Neural cell (in vitro differentiated cells): ENCODE results near the gene NOL3. TPM values are rescaled to one million over a fixed set of nuclear protein-coding genes. Genes with fewer than 3 reads are reported as not detected.

Experiments used
- H2AFZ ChIP-seq: fragments of 200-600, 300-800 bp; sonication (generic), shearing (Covaris generic); 2 replicates; pipeline ENCODE4 v1.6.0; 2014; ENCODE audit warnings: low read depth, mild to moderate bottlenecking, antibody characterized with exemption, low read length, moderate library complexity
- H3F3A ChIP-seq: fragments of 200-600 bp; shearing (Covaris generic); 2 replicates; pipeline ENCODE4 v1.6.1; 2016; ENCODE audit warnings: mild to moderate bottlenecking, moderate library complexity, mixed read lengths, antibody characterized with exemption, low read length; ENCODE audit not compliant: insufficient read depth, poor library complexity, severe bottlenecking
- H3K27ac ChIP-seq: fragments of 200-600, 300-800 bp; sonication (generic), shearing (Covaris generic); 2 replicates; pipeline ENCODE4 v1.5.1; 2014; ENCODE audit warnings: mild to moderate bottlenecking, low read length, moderate library complexity
- H3K27me3 ChIP-seq: fragments of 300-800, 200-600 bp; sonication (generic), shearing (Covaris generic); 2 replicates; pipeline ENCODE4 v1.6.0; 2014; ENCODE audit warnings: mild to moderate bottlenecking, low read depth, low read length, moderate library complexity; ENCODE audit not compliant: insufficient read depth
- H3K36me3 ChIP-seq: fragments of 300-800, 200-600 bp; sonication (generic), shearing (Covaris generic); 2 replicates; pipeline ENCODE4 v1.5.1; 2014; ENCODE audit warnings: mild to moderate bottlenecking, antibody characterized with exemption, low read length, moderate library complexity; ENCODE audit not compliant: insufficient read depth
- H3K4me2 ChIP-seq: fragments of 300-800, 200-600 bp; sonication (generic), shearing (Covaris generic); 2 replicates; pipeline ENCODE4 v1.6.0; 2014; ENCODE audit warnings: mild to moderate bottlenecking, low read length
- H3K4me3 ChIP-seq: fragments of 300-800, 200-600 bp; sonication (generic), shearing (Covaris generic); 2 replicates; pipeline ENCODE4 v1.5.1; 2014; ENCODE audit warnings: mild to moderate bottlenecking, low read length, moderate library complexity
- H3K79me2 ChIP-seq: fragments of 200-600 bp; shearing (Covaris generic); replicated peaks from 2 replicates; pipeline ENCODE4 v1.6.0; 2014; ENCODE audit warnings: mild to moderate bottlenecking, low read length, moderate library complexity; ENCODE audit not compliant: insufficient read depth
- H3K9ac ChIP-seq: fragments of 300-800, 200-600 bp; sonication (generic), shearing (Covaris generic); 2 replicates; pipeline ENCODE4 v1.6.1; 2016; ENCODE audit warnings: mild to moderate bottlenecking, low read length, mixed read lengths
- H3K9me2 ChIP-seq: fragments of 200-600 bp; shearing (Covaris generic); 2 replicates; pipeline ENCODE4 v1.6.1; 2016; ENCODE audit warnings: mild to moderate bottlenecking, low read length, mixed read lengths; ENCODE audit not compliant: insufficient read depth
- H3K9me3 ChIP-seq: fragments of 200-600, 300-800 bp; sonication (generic), shearing (Covaris generic); 2 replicates; pipeline ENCODE4 v1.6.1; 2016; ENCODE audit warnings: mild to moderate bottlenecking, mixed run types, low read length, moderate library complexity, mixed read lengths
- H4K20me1 ChIP-seq: fragments of 200-600 bp; shearing (Covaris generic); 2 replicates; pipeline ENCODE4 v1.6.1; 2016; ENCODE audit warnings: mild to moderate bottlenecking, mixed run types; ENCODE audit not compliant: insufficient read depth
- CTCF ChIP-seq: fragments of 450-650 bp; IDR thresholded peaks from 2 replicates; pipeline ENCODE4 v1.5.1; 2014; ENCODE audit warnings: antibody characterized with exemption, mild to moderate bottlenecking, moderate library complexity; ENCODE audit not compliant: poor library complexity, severe bottlenecking
- EP300 ChIP-seq: fragments of 450-650 bp; conservative IDR thresholded peaks from 2 replicates; pipeline ENCODE4 v1.6.1; 2014; ENCODE audit warnings: antibody characterized with exemption, mild to moderate bottlenecking, moderate library complexity; ENCODE audit not compliant: poor library complexity, severe bottlenecking
- EZH2 ChIP-seq: fragments of 200-600, 300-800 bp; shearing (Covaris generic), sonication (generic); IDR thresholded peaks from 2 replicates; pipeline ENCODE4 v1.6.1; 2014; ENCODE audit warnings: antibody characterized with exemption, low read length, borderline replicate concordance, mild to moderate bottlenecking; ENCODE audit not compliant: insufficient read depth, poor library complexity, severe bottlenecking
- MXI1 ChIP-seq: fragments of 450-650 bp; conservative IDR thresholded peaks from 2 replicates; pipeline ENCODE4 v1.6.1; 2014; ENCODE audit warnings: antibody characterized with exemption, mild to moderate bottlenecking; ENCODE audit not compliant: poor library complexity, severe bottlenecking
- POLR2AphosphoS5 ChIP-seq: IDR thresholded peaks from 2 replicates; pipeline ENCODE4 v1.6.1; 2012
- RAD21 ChIP-seq: fragments of 450-650 bp; conservative IDR thresholded peaks from 2 replicates; pipeline ENCODE4 v1.6.1; 2014; ENCODE audit warnings: antibody characterized with exemption, mild to moderate bottlenecking, moderate library complexity
- REST ChIP-seq: IDR thresholded peaks from 2 replicates; pipeline ENCODE4 v1.6.1; 2012; ENCODE audit warnings: borderline replicate concordance
- SMC3 ChIP-seq: fragments of 450-650 bp; conservative IDR thresholded peaks from 2 replicates; pipeline ENCODE4 v1.6.1; 2014; ENCODE audit warnings: antibody characterized with exemption, mild to moderate bottlenecking, moderate library complexity; ENCODE audit not compliant: poor library complexity
- TAF1 ChIP-seq: IDR thresholded peaks from 2 replicates; pipeline ENCODE4 v1.6.1; 2012; ENCODE audit warnings: low read depth
- polyA plus RNA-seq: library from polyadenylated mRNA; depleted of rRNA; stranded (reverse); fragments of >200 nt; gene quantifications from 2 replicates; pipeline ENCODE4 v1.2.3, GENCODE V29; 2014

Gene NOL3
- polyA plus RNA-seq, 1 donor from 2014 or later: 8.4 TPM

GRCh38 chr16:67202426-67202825, 32.1 kb downstream of the NOL3 start:
- H3K9me3 ChIP-seq: no peaks in the 10 kb centered on the region
- H3F3A ChIP-seq: no peaks in the 10 kb centered on the region
- H3K4me2 ChIP-seq: no peak overlapping the region
- no peak overlapping the region for H3K9ac ChIP-seq
- no peak overlapping the region for H3K27ac ChIP-seq
- H4K20me1 ChIP-seq: no peaks in the 10 kb centered on the region
- H3K27me3 ChIP-seq: no peaks in the 10 kb centered on the region
- H3K36me3 ChIP-seq: no peaks in the 10 kb centered on the region
- H2AFZ ChIP-seq: no peak overlapping the region
- H3K4me3 ChIP-seq: no peak overlapping the region
- H3K79me2 ChIP-seq: no peaks in the 10 kb centered on the region
- H3K9me2 ChIP-seq: no peaks in the 10 kb centered on the region
- TF ChIP-seq POLR2AphosphoS5 (no peak), REST (no peak), EZH2 (no peak), EP300 (no peak), SMC3 (no peak)

- no peak overlapping the region for H3K27ac ChIP-seq
- H3K36me3 ChIP-seq: no peaks in the 10 kb centered on the region
- no peaks in the 10 kb centered on the region for H3K79me2 ChIP-seq
- H3K9me3 ChIP-seq: no peaks in the 10 kb centered on the region
- H3K4me3 ChIP-seq: no peak overlapping the region
- no peaks in the 10 kb centered on the region for H3K9me2 ChIP-seq
- no peak for TF ChIP-seq CTCF
- TF ChIP-seq EP300: no peak
- TF ChIP-seq MXI1: no peak
- no peak for TF ChIP-seq SMC3
- no peak for TF ChIP-seq EZH2
- no peak overlapping the region for H3K9ac ChIP-seq
- H3K27me3 ChIP-seq: no peaks in the 10 kb centered on the region
- H4K20me1 ChIP-seq: no peaks in the 10 kb centered on the region
- H3F3A ChIP-seq: no peaks in the 10 kb centered on the region
- no peak overlapping the region for H2AFZ ChIP-seq
- no peak overlapping the region for H3K4me2 ChIP-seq
Observed at GRCh38 chr16:67202956-67203493, 32.7 kb downstream of the NOL3 start.

- Histone ChIP-seq H2AFZ (no peak overlapping the region), H3K79me2 (no peaks in the 10 kb centered on the region), H3F3A (no peaks in the 10 kb centered on the region), H3K9me3 (no peaks in the 10 kb centered on the region), H3K9ac (no peak overlapping the region), H3K4me3 (no peak overlapping the region), H3K4me2 (no peak overlapping the region), H4K20me1 (no peaks in the 10 kb centered on the region), H3K9me2 (no peaks in the 10 kb centered on the region), H3K27me3 (no peaks in the 10 kb centered on the region), H3K27ac (no peak overlapping the region), H3K36me3 (no peaks in the 10 kb centered on the region)
- TF ChIP-seq TAF1 (no peak), POLR2AphosphoS5 (no peak), SMC3 (no peak), CTCF (no peak), EP300 (no peak), MXI1 (no peak), RAD21 (no peak), EZH2 (no peak), REST (no peak)
Observed at GRCh38 chr16:67204076-67204475, 33.7 kb downstream of the NOL3 start.
